Adrenal gland (tissue), 12 donors: Measurements from ENCODE around the gene DCTN1. TPM values are rescaled to one million over a fixed set of nuclear protein-coding genes. Genes with fewer than 3 reads are reported as not detected.

ENCODE experiments used
- DNase-seq, 7 donors: peaks; one replicate each; pipeline ENCODE4 v3.0.0-alpha.2; 2019 to 2020
- H3K27ac ChIP-seq, 5 donors: fragments of 200-600 bp; sonication (generic) in 4 of 5; 1 replicate in 3 of 5; 2 replicates in 2 of 5; pipeline versions ENCODE4 v1.5.1 to v1.8.0; 2016 to 2020; ENCODE audit warnings: mild to moderate bottlenecking in 1 of 5
- H3K27me3 ChIP-seq: fragments of 200-600 bp; 2 replicates; pipeline ENCODE4 v1.8.0; 2021
- H3K36me3 ChIP-seq, 2 donors: fragments of 200-600 bp; replicated peaks in 1 of 2; 1 replicate in 1 of 2; 2 replicates in 1 of 2; pipeline versions ENCODE4 v1.5.1 to v1.8.0; 2018 to 2022
- H3K4me1 ChIP-seq, 2 donors: fragments of 200-600 bp; replicated peaks in 1 of 2; 1 replicate in 1 of 2; 2 replicates in 1 of 2; pipeline versions ENCODE4 v1.5.1 to v1.8.0; 2018 to 2021
- H3K4me3 ChIP-seq, 4 donors: fragments of 200-600 bp; sonication (generic) in 3 of 4; one replicate each; pipeline ENCODE4 v1.5.1; 2016 to 2018
- H3K9me3 ChIP-seq, 3 donors: fragments of 200-600 bp; sonication (generic) in 1 of 3; replicated peaks in 1 of 3; 1 replicate in 2 of 3; 2 replicates in 1 of 3; pipeline versions ENCODE4 v1.5.1 to v1.8.0; 2016 to 2021
- POLR2A ChIP-seq, 2 donors: fragments of 450-650 bp; IDR thresholded peaks; one replicate each; pipeline ENCODE4 v1.6.1; 2017; ENCODE audit warnings: antibody characterized with exemption in 2 of 2, mild to moderate bottlenecking in 2 of 2, moderate library complexity in 1 of 2
- WGBS, 4 donors: extraction: QIAGEN DNeasy Blood & Tissue Kit in 2 of 4; methylation state at CpG; one replicate each; pipeline versions ENCODE4 v1.1.5 to v1.1.7; 2013 to 2017; 5-methylcytosine and 5-hydroxymethylcytosine counted together
- intact Hi-C, 2 donors: fragments of 100-400 bp; cut with DNase I; formaldehyde crosslinking; loops; one replicate each; pipeline versions ENCODE4 v1.14.1 to v1.15.0; 2022 to 2023
- polyA plus RNA-seq, 3 donors: library from polyadenylated mRNA; stranded (reverse); fragments of 200-250 nt in 2 of 3; fragments of 350-450 nt in 1 of 3; fragmentation: Illumina TruSeq in 1 of 3; extraction: RNeasy Lipid Tissue Mini Kit (QIAGEN cat#74804) in 1 of 3; gene quantifications; one replicate each; pipeline ENCODE4 v1.2.3, GENCODE V29; 2013 to 2014
- total RNA-seq, 9 donors: library from RNA; depleted of rRNA in 4 of 9; stranded (reverse); fragments of >200 nt in 4 of 9; fragments of 120-200 nt in 1 of 9; fragmentation: NEBNext Ultra II Directional in 1 of 9; extraction: Animal tissue kit (Norgen Biotek cat#: 25700) in 1 of 9; gene quantifications; one replicate each; pipeline versions ENCODE4 v1.1.0 to v1.2.4, GENCODE V29; 2013 to 2023
- TF ChIP-seq, protein P1 (sequence below), 6 experiments: fragments of 450-650 bp in 4 of 6; fragments of 200-600 bp in 2 of 6; sonication (generic) in 1 of 6; IDR thresholded peaks; 1 replicate in 5 of 6; 2 replicates in 1 of 6; pipeline versions ENCODE4 v1.5.1 to v1.8.0; 2016 to 2021; ENCODE audit warnings: antibody characterized with exemption in 6 of 6, mild to moderate bottlenecking in 2 of 6, moderate library complexity in 1 of 6
- donor health status: healthy with polysubstance abuse.
- donor health status: Bipolar disorder and iron deficiency.
- donor health status: DM: yes; HTN: yes; CAD: no.
- donor health status: DM: no; HTN: no; CAD: no.
- donor health status: DM: no; HTN: no; CAD: no.
- donor health status: DM: yes; HTN: yes; CAD: no.

The DCTN1 gene
- total and polyA plus RNA-seq, 12 donors, result 106 to 258 (median 146) TPM

DNA sequence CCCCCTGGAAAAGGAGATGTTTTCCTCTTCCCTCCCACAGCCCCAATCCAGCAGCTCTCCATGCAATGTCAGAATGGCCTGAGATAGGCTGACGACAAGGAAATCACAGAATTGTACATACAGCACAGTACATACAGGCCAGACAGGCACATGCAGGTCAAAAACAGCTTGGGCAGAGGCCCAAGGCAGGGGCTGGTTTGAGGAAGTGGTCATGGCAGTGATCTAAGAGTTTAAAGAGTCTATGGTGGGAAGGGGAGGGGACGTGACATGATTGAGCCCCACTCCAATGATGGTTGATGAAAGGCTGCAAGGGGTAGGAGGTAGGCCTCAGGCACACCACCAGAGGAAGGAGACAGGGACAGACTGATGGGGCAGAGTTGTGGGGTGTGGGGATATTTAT is 4.3 kb downstream of the DCTN1 start:
- no peaks in the 10 kb centered on the region for H3K9me3 ChIP-seq
- no peak for DNase-seq
- 85 to 100% (median 89%) methylated on average over 2 of the region's 2 CpGs for WGBS, 4 donors
- peaks cover 16 to 47% of the 10 kb centered on the region in 2 donors for H3K4me1 ChIP-seq
- no peak overlapping the region for H3K27ac ChIP-seq
- H3K27me3 ChIP-seq, result no peaks in the 10 kb centered on the region
- no peak overlapping the region for H3K4me3 ChIP-seq
- peaks cover 0 to 25% of the 10 kb centered on the region in 2 donors for H3K36me3 ChIP-seq
- intact Hi-C loops, result no loop called here
- TF ChIP-seq, protein P1, sequence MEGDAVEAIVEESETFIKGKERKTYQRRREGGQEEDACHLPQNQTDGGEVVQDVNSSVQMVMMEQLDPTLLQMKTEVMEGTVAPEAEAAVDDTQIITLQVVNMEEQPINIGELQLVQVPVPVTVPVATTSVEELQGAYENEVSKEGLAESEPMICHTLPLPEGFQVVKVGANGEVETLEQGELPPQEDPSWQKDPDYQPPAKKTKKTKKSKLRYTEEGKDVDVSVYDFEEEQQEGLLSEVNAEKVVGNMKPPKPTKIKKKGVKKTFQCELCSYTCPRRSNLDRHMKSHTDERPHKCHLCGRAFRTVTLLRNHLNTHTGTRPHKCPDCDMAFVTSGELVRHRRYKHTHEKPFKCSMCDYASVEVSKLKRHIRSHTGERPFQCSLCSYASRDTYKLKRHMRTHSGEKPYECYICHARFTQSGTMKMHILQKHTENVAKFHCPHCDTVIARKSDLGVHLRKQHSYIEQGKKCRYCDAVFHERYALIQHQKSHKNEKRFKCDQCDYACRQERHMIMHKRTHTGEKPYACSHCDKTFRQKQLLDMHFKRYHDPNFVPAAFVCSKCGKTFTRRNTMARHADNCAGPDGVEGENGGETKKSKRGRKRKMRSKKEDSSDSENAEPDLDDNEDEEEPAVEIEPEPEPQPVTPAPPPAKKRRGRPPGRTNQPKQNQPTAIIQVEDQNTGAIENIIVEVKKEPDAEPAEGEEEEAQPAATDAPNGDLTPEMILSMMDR (IDR thresholded peaks at IDR 0.05), result no peak
- no peak for TF ChIP-seq POLR2A (IDR thresholded peaks at IDR 0.05)

GRCh38 chr2:74374509-74375205 is 5.5 kb downstream of the DCTN1 start:
- WGBS, 4 donors, result 47 to 56% (median 51%) methylated on average over 19 of the region's 19 CpGs
- peaks cover 0 to 37% of the 10 kb centered on the region in 2 donors for H3K36me3 ChIP-seq

GRCh38 chr2:74373985-74374384 is 6.1 kb downstream of the DCTN1 start:
- 40 to 70% (median 58%) methylated on average over 5 to 8 of the region's 8 CpGs for WGBS, 4 donors
- Histone ChIP-seq H3K9me3 (no peaks in the 10 kb centered on the region), H3K27me3 (no peaks in the 10 kb centered on the region), H3K4me1 (peaks cover 2 to 29% of the 10 kb centered on the region in 2 donors), H3K36me3 (peaks cover 0 to 44% of the 10 kb centered on the region in 2 donors), H3K27ac (peak overlapping the region in 2 of 5 donors; percentile 62 to 79), H3K4me3 (peak overlapping the region in 1 of 4 donors; percentile 43)
- TF ChIP-seq, protein P1 (IDR thresholded peaks at IDR 0.05), result no peak
- TF ChIP-seq POLR2A (IDR thresholded peaks at IDR 0.05), result no peak
- intact Hi-C loops, result no loop called here
- peak in 1 of 7 donors; percentile 22 for DNase-seq

More at GRCh38 chr2:74374509-74375205, 5.5 kb downstream of the DCTN1 start:
- Histone ChIP-seq H3K4me3 (peak overlapping the region in 1 of 4 donors; percentile 43), H3K27me3 (no peaks in the 10 kb centered on the region), H3K4me1 (peaks cover 9 to 36% of the 10 kb centered on the region in 2 donors), H3K9me3 (no peaks in the 10 kb centered on the region), H3K27ac (peak overlapping the region in 2 of 5 donors; percentile 62 to 79)
- intact Hi-C loops, result no loop called here
- peak; percentile 86 to 96 (median 89) for DNase-seq
- TF ChIP-seq, protein P1 (IDR thresholded peaks at IDR 0.05), result no peak
- TF ChIP-seq POLR2A (IDR thresholded peaks at IDR 0.05), result peak in 1 of 2 donors; percentile 60

DNA sequence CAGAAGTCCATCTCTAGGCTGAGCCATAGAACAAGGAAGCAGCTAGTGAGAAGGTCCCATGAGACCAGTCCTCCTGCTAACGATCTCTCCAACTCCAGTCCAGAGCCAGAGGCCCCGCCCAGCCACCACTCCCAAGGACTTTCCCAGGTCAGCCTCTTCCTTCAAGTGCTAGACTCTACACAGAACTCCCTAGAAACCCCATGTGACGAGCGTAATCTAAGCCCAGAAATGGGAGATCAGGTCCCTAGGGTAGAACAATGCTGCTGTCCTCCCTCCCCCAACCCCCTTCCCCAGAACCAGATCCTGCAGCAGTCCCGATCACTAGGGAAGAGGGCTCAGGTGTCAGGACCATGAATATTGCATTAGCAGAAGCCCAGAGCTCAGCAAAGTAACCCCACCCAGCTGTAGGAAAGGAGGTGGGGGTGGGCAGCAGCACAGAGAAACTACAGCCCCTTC is 6.9 kb downstream of the DCTN1 start:
- no peaks in the 10 kb centered on the region for H3K9me3 ChIP-seq
- H3K27me3 ChIP-seq, result no peaks in the 10 kb centered on the region
- intact Hi-C loops, result no loop called here
- DNase-seq, result peak in 6 of 7 donors; percentile 38 to 76 (median 52)
- no peak overlapping the region for H3K4me3 ChIP-seq
- no peak for TF ChIP-seq POLR2A (IDR thresholded peaks at IDR 0.05)
- TF ChIP-seq, protein P1 (IDR thresholded peaks at IDR 0.05), result no peak
- H3K27ac ChIP-seq, result peak overlapping the region in 1 of 5 donors; percentile 62
- peaks cover 0 to 51% of the 10 kb centered on the region in 2 donors for H3K36me3 ChIP-seq
- 62 to 73% (median 69%) methylated on average over 5 of the region's 5 CpGs for whole genome bisulfite sequencing, 4 donors
- H3K4me1 ChIP-seq, result peaks cover 0 to 24% of the 10 kb centered on the region in 2 donors
